HG03095 (cell line): ENCODE results near the gene CYP11A1.

Source experiments
- ATAC-seq: cut with Tn5 transposase; IDR thresholded peaks from one replicate; pipeline ENCODE4 v1.9.1; 2021; ENCODE audit warnings: moderate library complexity; ENCODE audit not compliant: unreplicated experiment

The CYP11A1 gene

GRCh38 chr15:74389241-74390048 is 22.0 kb upstream of the CYP11A1 start:
- no peak for ATAC-seq

- no peak for ATAC-seq
These were observed 21.0 kb upstream of the CYP11A1 start for GRCh38 chr15:74388363-74388951.

GRCh38 chr15:74387621-74388362 is 20.3 kb upstream of the CYP11A1 start:
- no peak for ATAC-seq

GRCh38 chr15:74387141-74387541 is 19.7 kb upstream of the CYP11A1 start:
- ATAC-seq: no peak

- no peak for ATAC-seq
These were observed 19.2 kb upstream of the CYP11A1 start for GRCh38 chr15:74386496-74387140.

- ATAC-seq: no peak
These were observed 18.3 kb upstream of the CYP11A1 start for GRCh38 chr15:74385733-74386132.

- ATAC-seq: peak; percentile 51
These were observed 17.6 kb upstream of the CYP11A1 start for GRCh38 chr15:74384881-74385643.

GRCh38 chr15:74384566-74384880 is 17.1 kb upstream of the CYP11A1 start:
- no peak for ATAC-seq

- ATAC-seq: peak; percentile 42
These were observed 16.5 kb upstream of the CYP11A1 start for GRCh38 chr15:74383695-74384565.

- no peak for ATAC-seq
These were observed 15.8 kb upstream of the CYP11A1 start for GRCh38 chr15:74383286-74383685.

GRCh38 chr15:74382004-74382816 is 14.8 kb upstream of the CYP11A1 start:
- ATAC-seq: no peak

GRCh38 chr15:74381481-74381880 is 14.0 kb upstream of the CYP11A1 start:
- no peak for ATAC-seq

- ATAC-seq: no peak
These were observed 13.7 kb upstream of the CYP11A1 start for GRCh38 chr15:74381190-74381453.

- ATAC-seq: no peak
These were observed 13.1 kb upstream of the CYP11A1 start for GRCh38 chr15:74380361-74381189.

- no peak for ATAC-seq
These were observed 11.4 kb upstream of the CYP11A1 start for GRCh38 chr15:74378848-74379247.

- ATAC-seq: no peak
These were observed 10.7 kb upstream of the CYP11A1 start for GRCh38 chr15:74377831-74378766.

- ATAC-seq: no peak
These were observed 9.6 kb upstream of the CYP11A1 start for GRCh38 chr15:74376825-74377581.
